Measurements from ENCODE around the gene TNRC6A. TPM values are rescaled to one million over a fixed set of nuclear protein-coding genes. Genes with fewer than 3 reads are reported as not detected.

The TNRC6A gene
- total RNA-seq, 1 donor from 2014 or later = 53.0 TPM

DNA sequence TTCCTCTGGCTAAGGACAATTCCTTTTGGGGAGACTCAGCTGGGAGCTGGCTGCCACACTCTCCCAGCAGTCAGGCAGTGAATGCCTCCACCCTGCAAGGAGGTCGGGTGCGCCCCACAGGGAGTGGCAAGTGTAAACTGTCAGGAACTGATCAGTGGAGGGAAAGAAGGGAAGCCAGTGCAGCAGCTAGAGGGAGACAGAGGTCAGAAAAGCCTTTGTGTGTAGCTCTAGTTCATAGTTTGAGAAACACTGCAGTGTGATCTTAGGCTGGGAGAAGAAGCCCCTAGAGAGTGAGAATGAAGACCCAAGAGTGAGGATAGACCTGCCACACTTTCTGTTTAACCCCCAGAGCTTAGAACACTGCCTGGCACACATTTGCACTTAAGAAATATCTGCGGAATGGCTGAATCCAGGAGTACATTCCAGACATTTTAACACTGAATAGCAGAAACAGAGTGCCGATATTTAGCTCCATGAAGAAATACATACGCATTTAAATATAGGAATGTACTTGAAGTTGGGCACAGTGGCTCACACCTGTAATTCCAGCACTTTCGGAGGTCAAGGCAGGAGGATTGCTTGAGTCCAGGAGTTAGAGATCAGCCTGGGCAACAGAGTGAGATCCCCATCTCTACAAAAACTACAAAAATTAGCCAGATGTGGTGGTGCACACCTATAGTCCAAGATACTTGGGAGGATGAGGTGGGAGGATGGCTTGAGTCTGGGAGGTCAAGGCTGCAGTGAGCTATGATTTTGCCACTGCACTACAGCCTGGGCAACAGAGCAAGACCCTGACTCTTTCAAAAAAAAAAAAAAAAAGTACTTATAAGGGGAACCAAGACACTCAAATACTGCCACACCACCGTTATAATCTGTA, 105.2 kb downstream of the TNRC6A start:
- no peak overlapping the region for H3K4me3 ChIP-seq
- H3K4me1 ChIP-seq = peaks cover 6% of the 10 kb centered on the region
- TF ChIP-seq, protein P1, sequence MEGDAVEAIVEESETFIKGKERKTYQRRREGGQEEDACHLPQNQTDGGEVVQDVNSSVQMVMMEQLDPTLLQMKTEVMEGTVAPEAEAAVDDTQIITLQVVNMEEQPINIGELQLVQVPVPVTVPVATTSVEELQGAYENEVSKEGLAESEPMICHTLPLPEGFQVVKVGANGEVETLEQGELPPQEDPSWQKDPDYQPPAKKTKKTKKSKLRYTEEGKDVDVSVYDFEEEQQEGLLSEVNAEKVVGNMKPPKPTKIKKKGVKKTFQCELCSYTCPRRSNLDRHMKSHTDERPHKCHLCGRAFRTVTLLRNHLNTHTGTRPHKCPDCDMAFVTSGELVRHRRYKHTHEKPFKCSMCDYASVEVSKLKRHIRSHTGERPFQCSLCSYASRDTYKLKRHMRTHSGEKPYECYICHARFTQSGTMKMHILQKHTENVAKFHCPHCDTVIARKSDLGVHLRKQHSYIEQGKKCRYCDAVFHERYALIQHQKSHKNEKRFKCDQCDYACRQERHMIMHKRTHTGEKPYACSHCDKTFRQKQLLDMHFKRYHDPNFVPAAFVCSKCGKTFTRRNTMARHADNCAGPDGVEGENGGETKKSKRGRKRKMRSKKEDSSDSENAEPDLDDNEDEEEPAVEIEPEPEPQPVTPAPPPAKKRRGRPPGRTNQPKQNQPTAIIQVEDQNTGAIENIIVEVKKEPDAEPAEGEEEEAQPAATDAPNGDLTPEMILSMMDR (IDR thresholded peaks at IDR 0.05) = no peak
- TF ChIP-seq POLR2A (IDR thresholded peaks at IDR 0.05) (no peak), POLR2AphosphoS5 (IDR thresholded peaks at IDR 0.05; ENCODE audit: insufficient read depth in 1 of 2, low read depth in 1 of 2) (no peak)
- no peak for DNase-seq (ENCODE audit: extremely low spot score in 2 of 2)
- H3K9me3 ChIP-seq = no peaks in the 10 kb centered on the region
- no peak overlapping the region for H3K27ac ChIP-seq
- intact Hi-C loops (cut with DNase I) = no loop called here
- no peaks in the 10 kb centered on the region for H3K27me3 ChIP-seq
- no peaks in the 10 kb centered on the region for H3K36me3 ChIP-seq

DNA sequence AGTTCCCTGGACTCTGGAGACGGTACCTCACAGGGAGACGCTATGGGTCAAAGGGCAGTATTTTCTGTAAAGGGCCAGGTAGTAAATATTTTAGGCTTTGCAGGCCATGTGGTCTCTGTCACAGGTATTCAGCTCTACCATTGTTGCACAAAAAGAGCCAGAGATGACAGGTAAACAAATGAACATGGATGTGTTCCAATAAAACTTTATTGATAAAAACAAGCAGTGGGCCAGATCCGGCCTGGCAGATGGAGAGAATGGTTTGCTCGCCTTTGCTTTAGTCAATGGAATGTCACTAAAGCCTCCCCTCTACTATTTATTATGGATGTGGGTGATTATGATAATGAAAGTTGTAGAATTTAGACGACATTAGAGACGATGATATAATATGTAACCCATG, 107.4 kb downstream of the TNRC6A start:
- no peaks in the 10 kb centered on the region for H3K36me3 ChIP-seq
- H3K4me1 ChIP-seq = peaks cover 6% of the 10 kb centered on the region
- H3K4me3 ChIP-seq = no peak overlapping the region
- no peak for DNase-seq (ENCODE audit: extremely low spot score in 2 of 2)
- H3K27ac ChIP-seq = no peak overlapping the region
- intact Hi-C loops (cut with DNase I) = no loop called here
- no peaks in the 10 kb centered on the region for H3K9me3 ChIP-seq
- no peaks in the 10 kb centered on the region for H3K27me3 ChIP-seq
- TF ChIP-seq POLR2A (IDR thresholded peaks at IDR 0.05) = no peak
- TF ChIP-seq POLR2AphosphoS5 (IDR thresholded peaks at IDR 0.05; ENCODE audit: insufficient read depth in 1 of 2, low read depth in 1 of 2) = no peak
- TF ChIP-seq, protein P1 (IDR thresholded peaks at IDR 0.05) = no peak

DNA sequence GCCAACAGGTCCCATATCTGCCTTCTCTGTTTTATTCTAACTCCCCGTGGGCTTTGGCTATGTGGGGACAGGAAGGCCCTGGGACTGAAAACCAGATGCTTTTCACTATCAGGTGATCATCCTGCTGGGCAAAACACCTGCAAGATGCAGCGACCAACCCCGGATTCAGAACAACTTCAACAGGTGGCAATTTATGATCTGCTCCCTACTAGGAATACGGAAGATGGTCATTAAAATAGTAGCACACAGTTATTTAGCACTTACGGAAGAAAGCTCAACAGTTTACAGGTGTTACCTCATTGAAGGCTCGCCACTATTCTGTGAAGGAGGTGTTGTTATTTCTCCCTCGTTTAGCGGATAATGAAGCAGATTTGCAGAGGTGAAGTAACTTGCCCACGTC, 108.5 kb downstream of the TNRC6A start:
- Histone ChIP-seq H3K4me3 (no peak overlapping the region), H3K4me1 (peaks cover 6% of the 10 kb centered on the region), H3K9me3 (no peaks in the 10 kb centered on the region), H3K36me3 (no peaks in the 10 kb centered on the region), H3K27ac (no peak overlapping the region), H3K27me3 (no peaks in the 10 kb centered on the region)
- intact Hi-C loops (cut with DNase I) = no loop called here
- no peak for TF ChIP-seq POLR2A (IDR thresholded peaks at IDR 0.05)
- DNase-seq (ENCODE audit: extremely low spot score in 2 of 2) = no peak

DNA sequence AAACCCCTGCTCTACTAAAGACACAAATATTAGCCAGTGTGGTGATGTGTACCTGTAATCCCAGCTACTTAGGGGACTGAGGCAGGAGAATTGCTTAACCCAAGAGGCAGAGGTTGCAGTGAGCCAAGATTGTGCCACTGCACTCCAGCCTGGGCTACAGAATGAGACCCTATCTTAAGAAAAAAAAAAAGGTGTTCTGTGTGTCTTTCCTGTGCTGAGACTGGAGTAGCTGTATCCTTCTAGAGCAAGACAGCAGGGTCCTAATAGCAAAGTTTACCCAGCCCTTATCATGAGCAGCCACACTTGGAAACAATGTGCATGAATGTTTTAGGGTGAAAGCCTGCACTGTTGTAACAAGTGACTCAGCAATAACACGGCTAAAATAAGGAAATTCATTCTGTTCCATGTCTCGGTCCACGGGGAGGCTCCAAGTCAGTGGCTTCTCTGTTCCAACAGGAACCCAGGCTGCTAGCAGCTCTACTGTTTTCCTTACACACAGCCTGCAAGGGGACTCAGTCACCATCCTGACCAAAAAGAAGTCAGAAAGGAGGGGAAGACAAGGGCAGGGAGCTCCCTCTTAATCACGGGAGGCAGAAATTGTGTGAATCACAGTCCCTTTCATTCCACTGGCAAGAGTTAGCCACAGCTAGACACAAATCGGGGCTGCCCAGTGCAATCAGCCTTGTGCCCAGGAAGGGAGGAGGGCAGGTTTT, 109.3 kb downstream of the TNRC6A start:
- intact Hi-C loops (cut with DNase I) = no loop called here

DNA sequence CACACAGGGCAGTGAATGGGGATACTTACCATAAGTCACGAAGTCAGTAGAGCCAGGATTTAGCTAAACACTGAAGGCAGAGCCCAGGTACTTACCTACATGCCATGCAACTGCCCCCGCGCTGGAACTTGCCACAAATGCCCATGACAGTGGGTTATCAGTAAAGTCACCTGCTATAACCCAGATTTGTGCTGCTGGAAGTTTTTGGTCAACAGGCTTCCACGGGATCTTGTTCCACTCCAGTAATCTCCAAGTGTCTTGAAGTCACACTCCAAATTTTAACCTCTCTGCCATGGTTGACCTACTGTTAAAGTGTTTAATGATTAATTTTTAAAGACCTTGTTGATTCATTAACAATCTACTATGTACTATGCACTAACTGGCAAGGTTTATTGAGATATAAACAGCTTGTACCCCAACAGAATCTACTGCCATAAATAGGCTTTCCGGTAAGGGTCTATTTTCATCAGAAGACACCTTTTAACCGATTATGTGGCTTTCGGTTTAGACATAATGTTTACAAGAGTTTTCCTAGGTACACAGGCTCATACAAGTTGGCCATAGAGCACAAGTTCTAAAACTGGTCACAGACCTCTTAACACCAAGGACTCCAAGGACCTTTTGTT, 110.0 kb downstream of the TNRC6A start:
- no peak for DNase-seq (ENCODE audit: extremely low spot score in 2 of 2)

More for the DNA sequence above, 109.3 kb downstream of the TNRC6A start:
- TF ChIP-seq, protein P1 (IDR thresholded peaks at IDR 0.05) = no peak
- TF ChIP-seq POLR2A (IDR thresholded peaks at IDR 0.05) (no peak), POLR2AphosphoS5 (IDR thresholded peaks at IDR 0.05; ENCODE audit: insufficient read depth in 1 of 2, low read depth in 1 of 2) (no peak)
- no peak for DNase-seq (ENCODE audit: extremely low spot score in 2 of 2)
- no peaks in the 10 kb centered on the region for H3K36me3 ChIP-seq
- peaks cover 6% of the 10 kb centered on the region for H3K4me1 ChIP-seq
- H3K27ac ChIP-seq = no peak overlapping the region
- H3K27me3 ChIP-seq = no peaks in the 10 kb centered on the region
- H3K4me3 ChIP-seq = no peak overlapping the region
- H3K9me3 ChIP-seq = no peaks in the 10 kb centered on the region

More for the DNA sequence above, 110.0 kb downstream of the TNRC6A start:
- peaks cover 6% of the 10 kb centered on the region for H3K4me1 ChIP-seq
- TF ChIP-seq, protein P1 (IDR thresholded peaks at IDR 0.05) = no peak
- no peak for TF ChIP-seq POLR2A (IDR thresholded peaks at IDR 0.05)
- TF ChIP-seq POLR2AphosphoS5 (IDR thresholded peaks at IDR 0.05; ENCODE audit: insufficient read depth in 1 of 2, low read depth in 1 of 2) = no peak
- no peak overlapping the region for H3K4me3 ChIP-seq
- no peaks in the 10 kb centered on the region for H3K9me3 ChIP-seq
- intact Hi-C loops (cut with DNase I) = no loop called here
- no peak overlapping the region for H3K27ac ChIP-seq
- H3K36me3 ChIP-seq = no peaks in the 10 kb centered on the region
- no peaks in the 10 kb centered on the region for H3K27me3 ChIP-seq
